Testis (tissue), 2 donors: Measurements from ENCODE around the gene TPP1.

Experiments used
- POLR2A ChIP-seq: fragments of 450-650 bp; IDR thresholded peaks from one replicate; pipeline ENCODE4 v1.6.1; 2017; ENCODE audit warnings: antibody characterized with exemption, mild to moderate bottlenecking, moderate library complexity
- TF ChIP-seq, protein P1 (sequence below), 3 experiments: fragments of 450-650 bp in 2 of 3; fragments of 200-600 bp in 1 of 3; sonication (generic) in 1 of 3; IDR thresholded peaks; one replicate each; pipeline ENCODE4 v1.5.1; 2016 to 2019; ENCODE audit warnings: antibody characterized with exemption in 3 of 3, mild to moderate bottlenecking in 2 of 3, moderate library complexity in 1 of 3

GRCh38 chr11:6584528-6584927 is 34.7 kb downstream of the TPP1 start:
- TF ChIP-seq, protein P1, sequence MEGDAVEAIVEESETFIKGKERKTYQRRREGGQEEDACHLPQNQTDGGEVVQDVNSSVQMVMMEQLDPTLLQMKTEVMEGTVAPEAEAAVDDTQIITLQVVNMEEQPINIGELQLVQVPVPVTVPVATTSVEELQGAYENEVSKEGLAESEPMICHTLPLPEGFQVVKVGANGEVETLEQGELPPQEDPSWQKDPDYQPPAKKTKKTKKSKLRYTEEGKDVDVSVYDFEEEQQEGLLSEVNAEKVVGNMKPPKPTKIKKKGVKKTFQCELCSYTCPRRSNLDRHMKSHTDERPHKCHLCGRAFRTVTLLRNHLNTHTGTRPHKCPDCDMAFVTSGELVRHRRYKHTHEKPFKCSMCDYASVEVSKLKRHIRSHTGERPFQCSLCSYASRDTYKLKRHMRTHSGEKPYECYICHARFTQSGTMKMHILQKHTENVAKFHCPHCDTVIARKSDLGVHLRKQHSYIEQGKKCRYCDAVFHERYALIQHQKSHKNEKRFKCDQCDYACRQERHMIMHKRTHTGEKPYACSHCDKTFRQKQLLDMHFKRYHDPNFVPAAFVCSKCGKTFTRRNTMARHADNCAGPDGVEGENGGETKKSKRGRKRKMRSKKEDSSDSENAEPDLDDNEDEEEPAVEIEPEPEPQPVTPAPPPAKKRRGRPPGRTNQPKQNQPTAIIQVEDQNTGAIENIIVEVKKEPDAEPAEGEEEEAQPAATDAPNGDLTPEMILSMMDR (IDR thresholded peaks at IDR 0.05): no peak
- no peak for TF ChIP-seq POLR2A
